H1 (cell line): ENCODE data around the gene TXNDC8. TPM values are rescaled to one million over a fixed set of nuclear protein-coding genes. Genes with fewer than 3 reads are reported as not detected.
"Not testable (repeated sequence)": the region's sequence is repeated elsewhere in the genome, so short reads cannot be mapped to it uniquely, and the experiment has no call there.

Experiments used
- CTCF ChIA-PET: fragments of 300-600 bp; sonication (Branson Sonifier 250); formaldehyde crosslinking; loops from one replicate; lab custom pipeline; 2021; ENCODE audit not compliant: partially characterized antibody; lab: Charles Lee
- POLR2A ChIA-PET: fragments of 300-600 bp; sonication (Branson Sonifier 250); formaldehyde crosslinking; loops from one replicate; lab custom pipeline; 2021; ENCODE audit warnings: inconsistent platforms; ENCODE audit not compliant: partially characterized antibody; lab: Charles Lee
- DNase-seq, 2 experiments: peaks; one replicate each; pipeline versions ENCODE4 v3.0.0 to v3.0.0-alpha.2; 2010 to 2022; ENCODE audit warnings: low spot score in 2 of 2, low read depth in 1 of 2, mixed read lengths in 1 of 2
- FAIRE-seq: peaks from 2 replicates; lab custom pipeline; 2011; peaks lifted over from hg19 to GRCh38; lab: Jason Lieb, UNC
- H2AFZ ChIP-seq: 2 replicates; pipeline ENCODE4 v1.8.1; 2012; ENCODE audit warnings: low read length, inconsistent platforms
- H2AK5ac ChIP-seq: 2 replicates; pipeline ENCODE4 v1.6.1; 2013; ENCODE audit warnings: low read depth, low read length
- H2BK120ac ChIP-seq: replicated peaks from 2 replicates; pipeline ENCODE3; 2013; ENCODE audit warnings: low read depth, low read length, inconsistent platforms
- H2BK12ac ChIP-seq: 2 replicates; pipeline ENCODE4 v1.6.1; 2013; ENCODE audit warnings: low read depth, low read length
- H2BK15ac ChIP-seq: 2 replicates; pipeline ENCODE4 v1.6.1; 2013; ENCODE audit warnings: low read length
- H2BK20ac ChIP-seq: 2 replicates; pipeline ENCODE4 v1.6.1; 2013; ENCODE audit warnings: low read length
- H2BK5ac ChIP-seq: 2 replicates; pipeline ENCODE4 v1.6.1; 2013; ENCODE audit warnings: low read depth, low read length
- H3K14ac ChIP-seq: 2 replicates; pipeline ENCODE4 v1.6.1; 2013; ENCODE audit warnings: inconsistent platforms; ENCODE audit not compliant: insufficient read length
- H3K18ac ChIP-seq: 2 replicates; pipeline ENCODE4 v1.6.1; 2013; ENCODE audit warnings: low read length; ENCODE audit errors: extremely low read depth
- H3K23ac ChIP-seq: 2 replicates; pipeline ENCODE4 v1.6.1; 2013; ENCODE audit warnings: inconsistent platforms; ENCODE audit not compliant: insufficient read length
- H3K23me2 ChIP-seq: 2 replicates; pipeline ENCODE4 v1.6.1; 2013; ENCODE audit warnings: low read depth, low read length
- H3K27ac ChIP-seq: 2 replicates; pipeline ENCODE4 v1.6.1; 2011; ENCODE audit warnings: low read depth, low read length, inconsistent platforms
- H3K27me3 ChIP-seq, 4 experiments: replicated peaks in 1 of 4; 1 replicate in 1 of 4; 2 replicates in 3 of 4; pipeline versions ENCODE4 v1.6.1 to v1.8.1; 2011 to 2013; ENCODE audit warnings: low read length in 3 of 4, mild to moderate bottlenecking in 3 of 4, inconsistent platforms in 2 of 4, mixed read lengths in 2 of 4, moderate library complexity in 1 of 4; ENCODE audit not compliant: control insufficient read depth in 3 of 4, insufficient read depth in 3 of 4; ENCODE audit errors: extremely low read depth in 1 of 4
- H3K36me3 ChIP-seq, 4 experiments: 2 replicates each; pipeline versions ENCODE4 v1.6.1 to v1.8.1; 2011 to 2013; ENCODE audit warnings: mild to moderate bottlenecking in 4 of 4, low read length in 3 of 4, moderate library complexity in 2 of 4, control low read depth in 1 of 4, inconsistent platforms in 1 of 4; ENCODE audit not compliant: insufficient read depth in 4 of 4, control insufficient read depth in 2 of 4
- H3K4ac ChIP-seq: replicated peaks from 2 replicates; pipeline ENCODE3; 2013; ENCODE audit warnings: low read length, low read depth, mixed read lengths, inconsistent platforms; ENCODE audit not compliant: insufficient read length
- H3K4me1 ChIP-seq, 4 experiments: replicated peaks in 1 of 4; 1 replicate in 1 of 4; 2 replicates in 3 of 4; pipeline versions ENCODE4 v1.6.1 to v1.8.1; 2011 to 2013; ENCODE audit warnings: low read length in 3 of 4, inconsistent platforms in 2 of 4, mixed read lengths in 1 of 4; ENCODE audit not compliant: insufficient read depth in 4 of 4, control insufficient read depth in 3 of 4
- H3K4me2 ChIP-seq, 2 experiments: 2 replicates each; pipeline versions ENCODE4 v1.6.1 to v1.8.1; 2011 to 2013; ENCODE audit warnings: low read depth in 2 of 2, low read length in 2 of 2, control low read depth in 1 of 2, inconsistent platforms in 1 of 2, mild to moderate bottlenecking in 1 of 2; ENCODE audit not compliant: insufficient read depth in 1 of 2
- H3K4me3 ChIP-seq, 4 experiments: fragments of 200-600, 300-600 bp in 1 of 4; sonication (generic), shearing (Covaris generic), sonication (Bioruptor Twin) in 1 of 4; 2 replicates each; pipeline versions ENCODE4 v1.5.1 to v1.8.1; 2011 to 2016; ENCODE audit warnings: low read length in 4 of 4, low read depth in 3 of 4, control low read depth in 2 of 4, inconsistent platforms in 2 of 4, mild to moderate bottlenecking in 2 of 4, mixed read lengths in 1 of 4, moderate library complexity in 1 of 4; ENCODE audit not compliant: insufficient read depth in 2 of 4; ENCODE audit errors: extremely low read depth in 1 of 4
- H3K56ac ChIP-seq: replicated peaks from 2 replicates; pipeline ENCODE3; 2013; ENCODE audit warnings: low read depth, mild to moderate bottlenecking, mixed read lengths, low read length, inconsistent platforms; ENCODE audit not compliant: insufficient read length
- H3K79me1 ChIP-seq: 2 replicates; pipeline ENCODE4 v1.6.1; 2013; ENCODE audit warnings: low read depth, low read length, control low read depth
- H3K79me2 ChIP-seq, 2 experiments: 2 replicates each; pipeline versions ENCODE4 v1.6.1 to v1.8.1; 2012 to 2013; ENCODE audit warnings: low read length in 2 of 2, mild to moderate bottlenecking in 2 of 2, inconsistent platforms in 1 of 2; ENCODE audit not compliant: insufficient read depth in 2 of 2, control insufficient read depth in 1 of 2
- H3K9ac ChIP-seq, 4 experiments: replicated peaks in 1 of 4; 1 replicate in 1 of 4; 2 replicates in 3 of 4; pipeline versions ENCODE4 v1.6.1 to v1.8.1; 2011 to 2013; ENCODE audit warnings: low read depth in 3 of 4, low read length in 3 of 4, control low read depth in 2 of 4, mild to moderate bottlenecking in 2 of 4, moderate library complexity in 2 of 4, inconsistent platforms in 1 of 4; ENCODE audit errors: extremely low read depth in 1 of 4
- H3K9me3 ChIP-seq, 2 experiments: 2 replicates each; pipeline versions ENCODE4 v1.6.1 to v1.8.1; 2012 to 2013; ENCODE audit warnings: mild to moderate bottlenecking in 2 of 2, moderate library complexity in 2 of 2, control low read depth in 1 of 2, inconsistent platforms in 1 of 2, low read depth in 1 of 2, low read length in 1 of 2, mixed read lengths in 1 of 2; ENCODE audit not compliant: insufficient read depth in 2 of 2
- H4K20me1 ChIP-seq, 2 experiments: replicated peaks in 1 of 2; 2 replicates each; pipeline versions ENCODE3 to v1.8.1; 2011 to 2013; ENCODE audit warnings: inconsistent platforms in 2 of 2, low read length in 2 of 2, mild to moderate bottlenecking in 1 of 2; ENCODE audit not compliant: insufficient read depth in 2 of 2, control insufficient read depth in 1 of 2
- H4K5ac ChIP-seq: 2 replicates; pipeline ENCODE4 v1.6.1; 2013; ENCODE audit warnings: low read length, low read depth, mixed read lengths, inconsistent platforms; ENCODE audit not compliant: insufficient read length
- H4K8ac ChIP-seq: 2 replicates; pipeline ENCODE4 v1.8.0; 2013; ENCODE audit warnings: mild to moderate bottlenecking, moderate library complexity, low read length, inconsistent platforms; ENCODE audit not compliant: insufficient read depth; ENCODE audit errors: extremely low read depth
- H4K91ac ChIP-seq: replicated peaks from 2 replicates; pipeline ENCODE3; 2013; ENCODE audit warnings: low read length, mixed read lengths, inconsistent platforms; ENCODE audit not compliant: insufficient read length
- WGBS, 2 experiments: shearing (Covaris generic) in 1 of 2; methylation state at CpG; one replicate each; pipeline versions ENCODE4 v1.1.6 to v1.1.7; 2013 to 2015; ENCODE audit warnings: low lambda C conversion rate in 2 of 2, mixed read lengths in 2 of 2, inconsistent platforms in 1 of 2, low coverage in 1 of 2, missing lambda C conversion rate in 1 of 2; ENCODE audit not compliant: insufficient replicate concordance in 2 of 2, insufficient coverage in 1 of 2, insufficient read length in 1 of 2; ENCODE audit errors: extremely low coverage in 1 of 2, missing lambda C conversion rate in 1 of 2; 5-methylcytosine and 5-hydroxymethylcytosine counted together
- polyA plus RNA-seq, 7 experiments: library from polyadenylated mRNA; depleted of rRNA in 3 of 7; stranded (reverse) in 5 of 7; unstranded in 2 of 7; fragments of >200 nt in 5 of 7; fragments of 200-250 nt in 2 of 7; gene quantifications; 1 replicate in 5 of 7; 2 replicates in 1 of 7; 4 replicates in 1 of 7; pipeline versions ENCODE4 v1.2.1 to v1.2.3, GENCODE V29; 2011 to 2013; ENCODE audit warnings: missing spikeins in 2 of 7, mixed read lengths in 2 of 7
- total RNA-seq: library from RNA; stranded (reverse); fragmentation: NEBNext Ultra II Directional; extraction: Animal tissue kit (Norgen Biotek cat#: 25700); gene quantifications from 2 replicates; pipeline ENCODE4 v1.2.1, GENCODE V29; 2021

The TXNDC8 gene
- total and polyA plus RNA-seq, 2 of the 8 experiments (the other 6 are each of a cell fraction or from before 2014, with no cell fraction given), result not detected

DNA sequence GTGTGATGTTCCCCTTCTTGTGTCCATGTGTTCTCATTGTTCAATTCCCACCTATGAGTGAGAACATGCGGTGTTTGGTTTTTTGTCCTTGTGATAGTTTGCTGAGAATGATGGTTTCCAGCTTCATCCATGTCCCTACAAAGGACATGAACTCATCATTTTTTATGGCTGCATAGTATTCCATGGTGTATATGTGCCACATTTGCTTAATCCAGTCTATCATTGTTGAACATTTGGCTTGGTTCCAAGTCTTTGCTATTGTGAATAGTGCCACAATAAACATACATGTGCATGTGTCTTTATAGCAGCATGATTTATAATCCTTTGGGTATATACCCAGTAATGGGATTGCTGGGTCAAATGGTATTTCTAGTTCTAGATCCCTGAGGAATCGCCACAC lies 21.3 kb upstream of the TXNDC8 start:
- CTCF ChIA-PET, H3K79me2 ChIP-seq, H3K14ac ChIP-seq, H3K79me1 ChIP-seq, H4K20me1 ChIP-seq, H2AK5ac ChIP-seq, H2AFZ ChIP-seq, H3K27me3 ChIP-seq, H3K23me2 ChIP-seq, H2BK5ac ChIP-seq, H2BK120ac ChIP-seq, H4K5ac ChIP-seq, H2BK20ac ChIP-seq, FAIRE-seq, H3K18ac ChIP-seq, H3K56ac ChIP-seq, H4K91ac ChIP-seq, H3K23ac ChIP-seq, POLR2A ChIA-PET, H3K36me3 ChIP-seq, H3K4ac ChIP-seq, H2BK15ac ChIP-seq, H3K9me3 ChIP-seq, H3K4me2 ChIP-seq, H3K4me3 ChIP-seq, DNase-seq, H3K4me1 ChIP-seq, H4K8ac ChIP-seq, H3K9ac ChIP-seq, H2BK12ac ChIP-seq, H3K27ac ChIP-seq: not testable (repeated sequence)
- no CpG with 5 or more reads among the region's 2 CpGs for WGBS, 2 experiments
